Measurements from ENCODE around the gene PTPN1. TPM values are rescaled to one million over a fixed set of nuclear protein-coding genes. Genes with fewer than 3 reads are reported as not detected.
A peak's percentile ranks its signal among the peaks of the same experiment; 100 is the strongest.

PTPN1 gene
- total RNA-seq, 3 donors from 2014 or later (not counting 1 experiment from before 2014, with no cell fraction given), result 52.9 to 64.5 (median 58.3) TPM

- TF ChIP-seq CTCF (IDR thresholded peaks at IDR 0.05), result no peak
- no peaks in the 10 kb centered on the region for H3K27me3 ChIP-seq (ENCODE audit: control insufficient read depth, insufficient read depth, low read length)
- Mint-ChIP-seq H3K9me3 (no peaks in the 10 kb centered on the region), H3K4me3 (peak overlapping the region; percentile 45), H3K36me3 (no peaks in the 10 kb centered on the region), H3K27me3 (ENCODE audit: low read depth in 2 of 2) (no peaks in the 10 kb centered on the region), H3K4me1 (peaks cover 48 to 54% of the 10 kb centered on the region in 2 donors), H3K27ac (peak overlapping the region; percentile 54 to 95)
- intact Hi-C loops (cut with micrococcal nuclease), result no loop called here
- H3K36me3 ChIP-seq (ENCODE audit: control insufficient read depth, insufficient read depth, low read length), result no peaks in the 10 kb centered on the region
- ATAC-seq (peak in 2 of 3 donors; percentile 30 to 34), DNase-seq (no peak)
- peak overlapping the region; percentile 27 for H3K27ac ChIP-seq (ENCODE audit: low read length)
- H3K4me3 ChIP-seq (ENCODE audit: low read length), result no peak overlapping the region
- peaks cover 63% of the 10 kb centered on the region for H3K4me1 ChIP-seq (ENCODE audit: control insufficient read depth, insufficient read depth, low read length)
- no peaks in the 10 kb centered on the region for H3K9me3 ChIP-seq (ENCODE audit: control insufficient read depth, insufficient read depth, low read length)
- 29% methylated on average over 3 of the region's 3 CpGs for WGBS (ENCODE audit: insufficient coverage)
Measured at GRCh38 chr20:50523552-50524167, 13.5 kb downstream of the PTPN1 start.

- intact Hi-C loops (cut with micrococcal nuclease), result no loop called here
- Histone ChIP-seq H3K4me3 (ENCODE audit: low read length) (no peak overlapping the region), H3K4me1 (ENCODE audit: control insufficient read depth, insufficient read depth, low read length) (peaks cover 51% of the 10 kb centered on the region), H3K9me3 (ENCODE audit: control insufficient read depth, insufficient read depth, low read length) (no peaks in the 10 kb centered on the region), H3K27me3 (ENCODE audit: control insufficient read depth, insufficient read depth, low read length) (no peaks in the 10 kb centered on the region), H3K27ac (ENCODE audit: low read length) (no peak overlapping the region), H3K36me3 (ENCODE audit: control insufficient read depth, insufficient read depth, low read length) (no peaks in the 10 kb centered on the region)
- Mint-ChIP-seq H3K4me3 (no peak overlapping the region), H3K4me1 (peaks cover 38 to 44% of the 10 kb centered on the region in 2 donors), H3K27me3 (ENCODE audit: low read depth in 2 of 2) (no peaks in the 10 kb centered on the region), H3K9me3 (no peaks in the 10 kb centered on the region), H3K27ac (no peak overlapping the region), H3K36me3 (no peaks in the 10 kb centered on the region)
- DNase-seq, result no peak
- WGBS (ENCODE audit: insufficient coverage), result 90% methylated on average over 4 of the region's 4 CpGs
- TF ChIP-seq CTCF (IDR thresholded peaks at IDR 0.05), result no peak
- ATAC-seq, result no peak
Measured at GRCh38 chr20:50525681-50526080, 15.5 kb downstream of the PTPN1 start.

DNA sequence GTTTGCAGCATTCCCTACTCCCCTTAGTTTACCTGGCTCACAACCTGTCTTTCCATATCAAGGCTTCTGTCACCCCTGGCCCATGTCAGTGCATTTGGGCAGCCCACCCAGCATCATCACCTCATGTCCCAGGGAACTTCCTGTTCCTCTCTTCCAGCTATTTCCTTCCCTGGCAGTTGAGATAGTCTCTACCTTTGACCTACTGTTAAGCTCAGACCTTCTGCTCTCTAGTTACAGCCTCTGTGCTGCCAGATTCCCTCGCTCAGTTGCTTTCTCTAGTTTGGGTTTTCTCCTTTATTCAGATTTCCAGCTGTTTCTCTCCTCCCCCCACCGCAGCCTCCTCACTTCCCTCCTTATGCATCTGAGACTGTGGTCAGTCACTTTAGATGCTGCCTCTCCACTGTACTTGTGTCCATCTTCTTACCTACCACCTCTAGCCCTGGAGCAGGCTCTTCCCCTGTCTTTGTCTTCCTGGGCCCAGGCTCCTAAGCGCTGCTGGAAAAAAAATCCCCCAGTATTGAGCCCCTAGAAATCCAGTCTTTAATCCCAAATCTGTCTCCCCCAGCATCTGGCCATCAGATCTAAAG is 16.3 kb downstream of the PTPN1 start:
- Histone ChIP-seq H3K27ac (ENCODE audit: low read length) (no peak overlapping the region), H3K4me3 (ENCODE audit: low read length) (no peak overlapping the region), H3K36me3 (ENCODE audit: control insufficient read depth, insufficient read depth, low read length) (no peaks in the 10 kb centered on the region), H3K27me3 (ENCODE audit: control insufficient read depth, insufficient read depth, low read length) (no peaks in the 10 kb centered on the region), H3K9me3 (ENCODE audit: control insufficient read depth, insufficient read depth, low read length) (no peaks in the 10 kb centered on the region), H3K4me1 (ENCODE audit: control insufficient read depth, insufficient read depth, low read length) (peaks cover 49% of the 10 kb centered on the region)
- DNase-seq (no peak), ATAC-seq (no peak)
- Mint-ChIP-seq H3K27me3 (ENCODE audit: low read depth in 2 of 2) (no peaks in the 10 kb centered on the region), H3K4me3 (no peak overlapping the region), H3K9me3 (no peaks in the 10 kb centered on the region), H3K27ac (no peak overlapping the region), H3K4me1 (peaks cover 36 to 37% of the 10 kb centered on the region in 2 donors), H3K36me3 (no peaks in the 10 kb centered on the region)
- intact Hi-C loops (cut with micrococcal nuclease), result no loop called here
- WGBS (ENCODE audit: insufficient coverage), result 83% methylated on average over 3 of the region's 3 CpGs
- TF ChIP-seq CTCF (IDR thresholded peaks at IDR 0.05), result no peak

Measured in natural killer cell (primary cell).